ENCODE measurements around the gene NTNG2. TPM values are rescaled to one million over a fixed set of nuclear protein-coding genes. Genes with fewer than 3 reads are reported as not detected.

The NTNG2 gene
- total RNA-seq, 2 experiments from 2014 or later, result 2.2 to 2.4 TPM

GRCh38 chr9:132183715-132184114, 21.9 kb downstream of the NTNG2 start:
- Mint-ChIP-seq H3K27me3 (peaks cover 9% of the 10 kb centered on the region), H3K9me3 (no peaks in the 10 kb centered on the region), H3K36me3 (ENCODE audit: low read depth) (no peaks in the 10 kb centered on the region), H3K27ac (no peak overlapping the region), H3K4me1 (ENCODE audit: low read depth) (no peaks in the 10 kb centered on the region), H3K4me3 (no peak overlapping the region)
- ATAC-seq, result no peak
- ChIA-PET POLR2A (no interaction called here), CTCF (interaction anchor here (1.2 to 2.4 kb wide), 2 partner anchors 14 to 53 kb away, joined by 3 to 12 read pairs; no protein-coding TSS in a partner anchor)
- TF ChIP-seq, protein P1, sequence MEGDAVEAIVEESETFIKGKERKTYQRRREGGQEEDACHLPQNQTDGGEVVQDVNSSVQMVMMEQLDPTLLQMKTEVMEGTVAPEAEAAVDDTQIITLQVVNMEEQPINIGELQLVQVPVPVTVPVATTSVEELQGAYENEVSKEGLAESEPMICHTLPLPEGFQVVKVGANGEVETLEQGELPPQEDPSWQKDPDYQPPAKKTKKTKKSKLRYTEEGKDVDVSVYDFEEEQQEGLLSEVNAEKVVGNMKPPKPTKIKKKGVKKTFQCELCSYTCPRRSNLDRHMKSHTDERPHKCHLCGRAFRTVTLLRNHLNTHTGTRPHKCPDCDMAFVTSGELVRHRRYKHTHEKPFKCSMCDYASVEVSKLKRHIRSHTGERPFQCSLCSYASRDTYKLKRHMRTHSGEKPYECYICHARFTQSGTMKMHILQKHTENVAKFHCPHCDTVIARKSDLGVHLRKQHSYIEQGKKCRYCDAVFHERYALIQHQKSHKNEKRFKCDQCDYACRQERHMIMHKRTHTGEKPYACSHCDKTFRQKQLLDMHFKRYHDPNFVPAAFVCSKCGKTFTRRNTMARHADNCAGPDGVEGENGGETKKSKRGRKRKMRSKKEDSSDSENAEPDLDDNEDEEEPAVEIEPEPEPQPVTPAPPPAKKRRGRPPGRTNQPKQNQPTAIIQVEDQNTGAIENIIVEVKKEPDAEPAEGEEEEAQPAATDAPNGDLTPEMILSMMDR (IDR thresholded peaks at IDR 0.05), result no peak
- DNase-seq, result no peak
- intact Hi-C loops (cut with micrococcal nuclease), result no loop called here

- Mint-ChIP-seq H3K27me3 (peaks cover 9% of the 10 kb centered on the region), H3K27ac (no peak overlapping the region), H3K4me3 (no peak overlapping the region), H3K9me3 (no peaks in the 10 kb centered on the region), H3K4me1 (ENCODE audit: low read depth) (no peaks in the 10 kb centered on the region), H3K36me3 (ENCODE audit: low read depth) (no peaks in the 10 kb centered on the region)
- CTCF ChIA-PET, result interaction anchor here (2.4 kb wide), 1 partner anchor 14 kb away, joined by 12 read pairs; no protein-coding TSS in a partner anchor
- no peak for DNase-seq
- no peak for ATAC-seq
- POLR2A ChIA-PET, result no interaction called here
- TF ChIP-seq, protein P1 (IDR thresholded peaks at IDR 0.05), result no peak
- intact Hi-C loops (cut with micrococcal nuclease), result no loop called here
Observed at GRCh38 chr9:132184124-132184523, 22.3 kb downstream of the NTNG2 start.

- no peak for DNase-seq
- intact Hi-C loops (cut with micrococcal nuclease), result no loop called here
- H3K36me3 Mint-ChIP-seq (ENCODE audit: low read depth), result no peaks in the 10 kb centered on the region
- no peaks in the 10 kb centered on the region for H3K9me3 Mint-ChIP-seq
- TF ChIP-seq, protein P1 (IDR thresholded peaks at IDR 0.05), result no peak
- H3K4me1 Mint-ChIP-seq (ENCODE audit: low read depth), result no peaks in the 10 kb centered on the region
- peaks cover 9% of the 10 kb centered on the region for H3K27me3 Mint-ChIP-seq
- H3K27ac Mint-ChIP-seq, result no peak overlapping the region
- ChIA-PET POLR2A (interaction anchor here (1.1 kb wide), 1 partner anchor 28 kb away, joined by 3 read pairs; no protein-coding TSS in a partner anchor), CTCF (interaction anchor here (0.9 to 2.4 kb wide), 3 partner anchors 15 to 51 kb away, joined by 3 to 12 read pairs (median 8); no protein-coding TSS in a partner anchor)
- no peak for ATAC-seq
- H3K4me3 Mint-ChIP-seq, result no peak overlapping the region
Observed at GRCh38 chr9:132185073-132186009, 23.5 kb downstream of the NTNG2 start.

GRCh38 chr9:132187121-132187620, 25.3 kb downstream of the NTNG2 start:
- ATAC-seq (no peak), DNase-seq (no peak)
- CTCF ChIA-PET, result no interaction called here
- no peak overlapping the region for H3K27ac Mint-ChIP-seq
- H3K27me3 Mint-ChIP-seq, result peaks cover 7% of the 10 kb centered on the region
- no peaks in the 10 kb centered on the region for H3K36me3 Mint-ChIP-seq (ENCODE audit: low read depth)
- TF ChIP-seq, protein P1 (IDR thresholded peaks at IDR 0.05), result no peak
- no peaks in the 10 kb centered on the region for H3K9me3 Mint-ChIP-seq
- H3K4me1 Mint-ChIP-seq (ENCODE audit: low read depth), result no peaks in the 10 kb centered on the region
- POLR2A ChIA-PET, result no interaction called here
- no peak overlapping the region for H3K4me3 Mint-ChIP-seq
- intact Hi-C loops (cut with micrococcal nuclease), result no loop called here

- Mint-ChIP-seq H3K9me3 (no peaks in the 10 kb centered on the region), H3K27ac (no peak overlapping the region), H3K4me1 (ENCODE audit: low read depth) (no peaks in the 10 kb centered on the region), H3K4me3 (no peak overlapping the region), H3K36me3 (ENCODE audit: low read depth) (no peaks in the 10 kb centered on the region), H3K27me3 (peaks cover 5% of the 10 kb centered on the region)
- TF ChIP-seq, protein P1 (IDR thresholded peaks at IDR 0.05), result no peak
- intact Hi-C loops (cut with micrococcal nuclease), result no loop called here
- ChIA-PET CTCF (no interaction called here), POLR2A (no interaction called here)
- ATAC-seq (no peak), DNase-seq (no peak)
Observed at GRCh38 chr9:132190966-132191365, 29.1 kb downstream of the NTNG2 start.
